ENCODE measurements around the gene NEURL3.

The NEURL3 gene

DNA sequence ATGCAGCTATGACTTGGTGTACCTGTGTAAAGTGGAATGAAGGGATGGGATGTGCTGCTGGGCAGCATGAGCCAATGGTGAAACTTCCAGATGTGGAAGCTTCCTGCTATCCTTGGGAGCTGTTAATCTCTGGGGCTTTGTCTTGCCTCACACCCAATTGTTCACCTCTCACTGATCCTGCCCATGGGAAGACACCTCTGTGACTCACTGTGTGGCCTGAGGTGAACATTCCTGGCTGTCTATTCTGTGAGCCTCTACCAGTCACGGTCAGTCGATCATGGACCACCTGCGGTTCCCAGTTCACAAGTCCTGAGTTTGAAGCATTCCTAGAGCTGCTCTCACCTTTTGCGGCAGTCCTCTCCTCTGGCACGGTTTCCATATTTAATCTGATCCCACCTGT is 12.1 kb downstream of the NEURL3 start:
- WGBS, 2 experiments (ENCODE audit: insufficient coverage in 2 of 2) = 44 to 46% methylated on average over 3 of the region's 5 CpGs
- no peak overlapping the region for H3K27ac ChIP-seq (ENCODE audit: low read depth, low read length, severe bottlenecking)
- H3K4me1 ChIP-seq (ENCODE audit: control insufficient read depth, insufficient read depth, low read length, poor library complexity, severe bottlenecking) = no peaks in the 10 kb centered on the region
- H3K9me3 ChIP-seq (ENCODE audit: control insufficient read depth, low read length) = no peaks in the 10 kb centered on the region
- H3K4me3 ChIP-seq (ENCODE audit: extremely low read depth, insufficient read depth, low read length, poor library complexity, severe bottlenecking) = no peak overlapping the region
- H3K36me3 ChIP-seq (ENCODE audit: control insufficient read depth, insufficient read depth, low read length) = no peaks in the 10 kb centered on the region

DNA sequence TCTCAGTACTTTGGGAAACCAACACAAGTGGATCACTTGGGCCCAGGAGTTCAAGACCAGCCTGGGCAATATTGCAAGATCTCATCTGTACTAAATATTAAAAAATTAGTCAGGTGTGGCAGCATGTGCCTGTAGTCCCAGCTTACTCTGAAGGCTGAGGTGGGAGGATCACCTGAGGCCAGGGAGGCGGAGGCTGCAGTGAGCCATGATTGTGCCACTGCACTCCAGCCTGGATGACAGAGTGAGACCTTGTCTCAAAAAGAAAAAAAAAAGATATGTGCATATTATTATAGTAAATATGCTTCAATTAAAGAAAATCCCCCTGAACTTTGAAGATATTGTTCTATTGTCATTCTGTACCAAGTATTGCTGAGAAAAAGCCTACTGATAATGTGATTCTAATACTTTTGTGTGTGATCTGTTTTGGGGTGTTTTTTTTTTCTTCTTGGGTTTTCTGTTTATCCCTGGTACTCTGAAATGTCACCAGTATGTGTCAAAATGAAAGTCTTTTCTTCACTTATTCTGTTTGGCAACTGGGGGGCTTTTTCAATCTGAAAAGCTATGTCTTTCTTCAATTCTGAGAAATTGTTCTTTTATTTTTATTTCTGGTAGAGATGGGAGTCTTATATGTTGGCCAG is 13.2 kb downstream of the NEURL3 start:
- no peak overlapping the region for H3K27ac ChIP-seq (ENCODE audit: low read depth, low read length, severe bottlenecking)
- no peak overlapping the region for H3K4me3 ChIP-seq (ENCODE audit: extremely low read depth, insufficient read depth, low read length, poor library complexity, severe bottlenecking)
- H3K9me3 ChIP-seq (ENCODE audit: control insufficient read depth, low read length) = no peaks in the 10 kb centered on the region
- H3K4me1 ChIP-seq (ENCODE audit: control insufficient read depth, insufficient read depth, low read length, poor library complexity, severe bottlenecking) = no peaks in the 10 kb centered on the region
- no peaks in the 10 kb centered on the region for H3K36me3 ChIP-seq (ENCODE audit: control insufficient read depth, insufficient read depth, low read length)
- WGBS, 2 experiments (ENCODE audit: insufficient coverage in 2 of 2) = 83% methylated on average over 1 of the region's 1 CpG; no CpG with 5 or more reads in 1 of the 2 experiments

GRCh38 chr2:96489663-96490062 is 15.5 kb downstream of the NEURL3 start:
- no peaks in the 10 kb centered on the region for H3K36me3 ChIP-seq (ENCODE audit: control insufficient read depth, insufficient read depth, low read length)
- H3K9me3 ChIP-seq (ENCODE audit: control insufficient read depth, low read length) = no peaks in the 10 kb centered on the region
- H3K4me1 ChIP-seq (ENCODE audit: control insufficient read depth, insufficient read depth, low read length, poor library complexity, severe bottlenecking) = no peaks in the 10 kb centered on the region
- no peak overlapping the region for H3K27ac ChIP-seq (ENCODE audit: low read depth, low read length, severe bottlenecking)
- H3K4me3 ChIP-seq (ENCODE audit: extremely low read depth, insufficient read depth, low read length, poor library complexity, severe bottlenecking) = no peak overlapping the region
- WGBS, 2 experiments (ENCODE audit: insufficient coverage in 2 of 2) = 100% methylated on average over 1 of the region's 1 CpG; no CpG with 5 or more reads in 1 of the 2 experiments

GRCh38 chr2:96489261-96489660 is 15.9 kb downstream of the NEURL3 start:
- Histone ChIP-seq H3K9me3 (ENCODE audit: control insufficient read depth, low read length) (no peaks in the 10 kb centered on the region), H3K4me3 (ENCODE audit: extremely low read depth, insufficient read depth, low read length, poor library complexity, severe bottlenecking) (no peak overlapping the region), H3K4me1 (ENCODE audit: control insufficient read depth, insufficient read depth, low read length, poor library complexity, severe bottlenecking) (no peaks in the 10 kb centered on the region), H3K36me3 (ENCODE audit: control insufficient read depth, insufficient read depth, low read length) (no peaks in the 10 kb centered on the region), H3K27ac (ENCODE audit: low read depth, low read length, severe bottlenecking) (no peak overlapping the region)
- no CpG with 5 or more reads among the region's 3 CpGs for WGBS, 2 experiments (ENCODE audit: insufficient coverage in 2 of 2)

DNA sequence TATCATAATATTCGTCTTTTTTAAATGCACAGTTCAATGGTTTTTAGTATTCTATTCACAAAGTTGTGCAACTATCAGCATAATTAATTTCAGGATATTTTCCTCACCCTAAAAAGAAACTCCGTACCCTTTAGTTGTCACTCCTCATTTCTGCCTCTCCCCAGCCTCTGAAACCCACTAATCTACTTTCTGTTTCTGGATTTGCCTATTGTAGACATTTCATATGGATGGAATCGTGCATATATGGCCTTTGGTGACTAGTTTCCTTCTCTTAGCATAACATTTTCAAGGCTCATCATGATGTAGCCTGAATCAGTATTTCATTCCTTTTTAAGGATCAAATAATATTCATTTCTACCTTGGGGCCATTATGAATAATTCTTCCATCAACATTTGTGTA is 18.5 kb downstream of the NEURL3 start:
- no peaks in the 10 kb centered on the region for H3K36me3 ChIP-seq (ENCODE audit: control insufficient read depth, insufficient read depth, low read length)
- no peak overlapping the region for H3K4me3 ChIP-seq (ENCODE audit: extremely low read depth, insufficient read depth, low read length, poor library complexity, severe bottlenecking)
- H3K27ac ChIP-seq (ENCODE audit: low read depth, low read length, severe bottlenecking) = no peak overlapping the region
- no peaks in the 10 kb centered on the region for H3K4me1 ChIP-seq (ENCODE audit: control insufficient read depth, insufficient read depth, low read length, poor library complexity, severe bottlenecking)
- H3K9me3 ChIP-seq (ENCODE audit: control insufficient read depth, low read length) = no peaks in the 10 kb centered on the region
- 88 to 100% methylated on average over 1 to 2 of the region's 3 CpGs for WGBS, 2 experiments (ENCODE audit: insufficient coverage in 2 of 2)

GRCh38 chr2:96485751-96486651 is 19.2 kb downstream of the NEURL3 start:
- Histone ChIP-seq H3K9me3 (ENCODE audit: control insufficient read depth, low read length) (no peaks in the 10 kb centered on the region), H3K27ac (ENCODE audit: low read depth, low read length, severe bottlenecking) (no peak overlapping the region), H3K36me3 (ENCODE audit: control insufficient read depth, insufficient read depth, low read length) (no peaks in the 10 kb centered on the region), H3K4me1 (ENCODE audit: control insufficient read depth, insufficient read depth, low read length, poor library complexity, severe bottlenecking) (no peaks in the 10 kb centered on the region), H3K4me3 (ENCODE audit: extremely low read depth, insufficient read depth, low read length, poor library complexity, severe bottlenecking) (no peak overlapping the region)
- WGBS, 2 experiments (ENCODE audit: insufficient coverage in 2 of 2) = 72 to 74% methylated on average over 24 to 30 of the region's 33 CpGs

- Histone ChIP-seq H3K9me3 (ENCODE audit: control insufficient read depth, low read length) (no peaks in the 10 kb centered on the region), H3K36me3 (ENCODE audit: control insufficient read depth, insufficient read depth, low read length) (no peaks in the 10 kb centered on the region), H3K27ac (ENCODE audit: low read depth, low read length, severe bottlenecking) (no peak overlapping the region), H3K4me3 (ENCODE audit: extremely low read depth, insufficient read depth, low read length, poor library complexity, severe bottlenecking) (no peak overlapping the region), H3K4me1 (ENCODE audit: control insufficient read depth, insufficient read depth, low read length, poor library complexity, severe bottlenecking) (no peaks in the 10 kb centered on the region)
- 67 to 97% methylated on average over 5 to 7 of the region's 9 CpGs for WGBS, 2 experiments (ENCODE audit: insufficient coverage in 2 of 2)
These were observed 19.8 kb downstream of the NEURL3 start for GRCh38 chr2:96485350-96485749.

DNA sequence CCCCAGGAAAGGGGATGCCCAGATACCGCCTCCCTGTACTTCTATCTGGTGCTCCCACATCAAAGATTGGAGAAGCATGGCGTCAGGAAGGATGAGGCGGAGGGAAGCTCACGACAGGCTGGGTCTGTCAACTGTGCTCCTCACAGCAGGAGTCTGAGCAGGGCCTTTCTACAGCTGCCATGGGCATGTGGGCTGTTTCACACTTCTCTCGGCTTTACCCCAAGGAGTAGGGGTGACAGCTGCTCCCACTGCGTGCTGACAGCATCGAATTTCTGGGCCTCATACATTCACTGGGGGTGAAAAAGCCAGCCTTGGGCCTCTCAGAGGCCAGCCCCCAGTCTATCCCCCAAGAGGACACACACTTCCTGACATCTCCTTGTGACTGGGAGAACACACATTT is 21.1 kb downstream of the NEURL3 start:
- H3K36me3 ChIP-seq (ENCODE audit: control insufficient read depth, insufficient read depth, low read length) = no peaks in the 10 kb centered on the region
- no peak overlapping the region for H3K27ac ChIP-seq (ENCODE audit: low read depth, low read length, severe bottlenecking)
- WGBS, 2 experiments (ENCODE audit: insufficient coverage in 2 of 2) = 75 to 78% methylated on average over 6 to 7 of the region's 7 CpGs
- no peak overlapping the region for H3K4me3 ChIP-seq (ENCODE audit: extremely low read depth, insufficient read depth, low read length, poor library complexity, severe bottlenecking)
- no peaks in the 10 kb centered on the region for H3K4me1 ChIP-seq (ENCODE audit: control insufficient read depth, insufficient read depth, low read length, poor library complexity, severe bottlenecking)
- no peaks in the 10 kb centered on the region for H3K9me3 ChIP-seq (ENCODE audit: control insufficient read depth, low read length)

GRCh38 chr2:96477458-96477857 is 27.7 kb downstream of the NEURL3 start:
- H3K4me1 ChIP-seq (ENCODE audit: control insufficient read depth, insufficient read depth, low read length, poor library complexity, severe bottlenecking) = no peaks in the 10 kb centered on the region
- no peak overlapping the region for H3K27ac ChIP-seq (ENCODE audit: low read depth, low read length, severe bottlenecking)
- no peaks in the 10 kb centered on the region for H3K9me3 ChIP-seq (ENCODE audit: control insufficient read depth, low read length)
- WGBS, 2 experiments (ENCODE audit: insufficient coverage in 2 of 2) = no CpG with 5 or more reads among the region's 1 CpG
- no peaks in the 10 kb centered on the region for H3K36me3 ChIP-seq (ENCODE audit: control insufficient read depth, insufficient read depth, low read length)
- no peak overlapping the region for H3K4me3 ChIP-seq (ENCODE audit: extremely low read depth, insufficient read depth, low read length, poor library complexity, severe bottlenecking)

DNA sequence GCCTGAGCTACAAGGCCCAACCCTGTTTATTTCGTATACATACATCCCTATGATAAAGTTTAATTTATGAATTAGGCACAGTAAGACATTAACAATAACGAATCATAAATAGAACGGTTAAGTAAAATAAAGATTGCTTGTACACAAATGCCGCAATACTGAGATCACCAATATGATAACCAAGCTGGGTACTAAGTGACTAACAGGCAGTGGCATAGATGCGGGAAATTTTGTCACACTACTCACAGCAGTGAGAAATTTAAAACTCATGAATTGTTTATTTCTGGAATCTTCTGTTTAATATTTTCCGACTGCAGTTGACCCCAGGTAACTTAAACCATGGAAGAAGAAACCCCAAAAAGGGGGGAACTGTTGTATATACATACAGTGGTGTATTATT is 33.4 kb downstream of the NEURL3 start:
- Histone ChIP-seq H3K36me3 (ENCODE audit: control insufficient read depth, insufficient read depth, low read length) (no peaks in the 10 kb centered on the region), H3K9me3 (ENCODE audit: control insufficient read depth, low read length) (no peaks in the 10 kb centered on the region), H3K27ac (ENCODE audit: low read depth, low read length, severe bottlenecking) (no peak overlapping the region), H3K4me3 (ENCODE audit: extremely low read depth, insufficient read depth, low read length, poor library complexity, severe bottlenecking) (no peak overlapping the region), H3K4me1 (ENCODE audit: control insufficient read depth, insufficient read depth, low read length, poor library complexity, severe bottlenecking) (no peaks in the 10 kb centered on the region)
- 89 to 96% methylated on average over 1 to 5 of the region's 6 CpGs for WGBS, 2 experiments (ENCODE audit: insufficient coverage in 2 of 2)

GRCh38 chr2:96470636-96471035 is 34.5 kb downstream of the NEURL3 start:
- no peaks in the 10 kb centered on the region for H3K9me3 ChIP-seq (ENCODE audit: control insufficient read depth, low read length)
- H3K27ac ChIP-seq (ENCODE audit: low read depth, low read length, severe bottlenecking) = no peak overlapping the region
- 70 to 73% methylated on average over 25 of the region's 25 CpGs for WGBS, 2 experiments (ENCODE audit: insufficient coverage in 2 of 2)
- no peaks in the 10 kb centered on the region for H3K4me1 ChIP-seq (ENCODE audit: control insufficient read depth, insufficient read depth, low read length, poor library complexity, severe bottlenecking)
- no peak overlapping the region for H3K4me3 ChIP-seq (ENCODE audit: extremely low read depth, insufficient read depth, low read length, poor library complexity, severe bottlenecking)
- H3K36me3 ChIP-seq (ENCODE audit: control insufficient read depth, insufficient read depth, low read length) = no peaks in the 10 kb centered on the region

Measured in mesodermal cell (in vitro differentiated cells).